PFSK-1 (cell line): Measurements from ENCODE around the gene CDRT15.

Experiments used
- POLR2AphosphoS5 ChIP-seq: IDR thresholded peaks from 2 replicates; pipeline ENCODE4 v1.6.1; 2012; ENCODE audit warnings: low read depth, mild to moderate bottlenecking, control low read depth, low read length, moderate library complexity
- TAF1 ChIP-seq: IDR thresholded peaks from 2 replicates; pipeline ENCODE4 v1.6.1; 2012; ENCODE audit warnings: low read length, control low read depth, borderline replicate concordance; ENCODE audit not compliant: insufficient read depth

- TF ChIP-seq TAF1 (no peak), POLR2AphosphoS5 (no peak)
Measured at GRCh38 chr17:14211246-14211645, 25.4 kb downstream of the CDRT15 start.
